ENCODE measurements around the gene HOXC5.

The HOXC5 gene

DNA sequence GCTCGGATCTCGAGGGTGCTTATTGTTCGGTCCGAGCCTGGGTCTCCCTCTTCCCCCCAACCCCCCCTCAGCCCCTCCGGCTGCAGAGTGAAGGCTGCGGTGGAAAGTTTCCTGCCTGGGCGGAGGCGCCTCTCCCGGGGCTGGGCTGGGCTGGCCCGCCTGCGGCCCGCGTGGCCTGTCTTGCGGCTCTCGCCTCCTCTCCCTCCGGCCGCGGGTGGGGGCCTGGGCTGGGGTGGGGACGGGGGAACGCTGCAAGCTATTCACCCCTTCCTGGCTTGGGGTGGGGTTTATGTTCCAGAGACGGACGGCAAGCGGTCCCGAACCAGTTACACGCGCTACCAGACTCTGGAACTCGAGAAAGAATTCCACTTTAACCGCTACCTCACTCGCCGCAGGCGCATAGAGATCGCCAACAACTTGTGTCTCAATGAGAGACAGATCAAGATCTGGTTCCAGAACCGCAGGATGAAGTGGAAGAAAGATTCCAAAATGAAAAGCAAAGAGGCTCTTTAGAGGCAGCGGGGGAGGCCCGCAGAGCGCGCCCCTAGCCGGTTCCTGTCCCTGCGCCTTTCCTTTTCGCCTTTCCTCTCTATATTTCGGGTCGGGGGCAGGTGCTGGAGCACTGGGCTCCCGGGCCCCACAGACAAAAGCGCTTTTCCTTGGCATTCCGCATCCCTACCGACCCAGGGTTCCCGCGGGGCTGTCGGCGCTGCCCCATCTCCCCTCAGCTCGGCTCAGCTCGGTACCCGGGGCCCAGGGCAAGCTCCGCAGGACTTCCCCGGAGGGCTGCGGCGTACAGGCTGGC is 1.3 kb downstream of the HOXC5 start:
- H3K9ac ChIP-seq (ENCODE audit: low read depth, low read length), result no peak overlapping the region
- no peak overlapping the region for H3K4me3 ChIP-seq (ENCODE audit: low read length)
- H3K27me3 ChIP-seq (ENCODE audit: insufficient read depth, low read length), result peaks cover 100% of the 10 kb centered on the region
- H3K9me3 ChIP-seq (ENCODE audit: insufficient read depth, low read depth, low read length), result peaks cover 5% of the 10 kb centered on the region; the same call in 1 of the 2 replicates
- no peak overlapping the region for H3K27ac ChIP-seq (ENCODE audit: low read length)
- no peaks in the 10 kb centered on the region for H3K4me1 ChIP-seq (ENCODE audit: insufficient read depth, low read length)
- H3K36me3 ChIP-seq (ENCODE audit: insufficient read depth, low read depth, low read length), result no peaks in the 10 kb centered on the region

DNA sequence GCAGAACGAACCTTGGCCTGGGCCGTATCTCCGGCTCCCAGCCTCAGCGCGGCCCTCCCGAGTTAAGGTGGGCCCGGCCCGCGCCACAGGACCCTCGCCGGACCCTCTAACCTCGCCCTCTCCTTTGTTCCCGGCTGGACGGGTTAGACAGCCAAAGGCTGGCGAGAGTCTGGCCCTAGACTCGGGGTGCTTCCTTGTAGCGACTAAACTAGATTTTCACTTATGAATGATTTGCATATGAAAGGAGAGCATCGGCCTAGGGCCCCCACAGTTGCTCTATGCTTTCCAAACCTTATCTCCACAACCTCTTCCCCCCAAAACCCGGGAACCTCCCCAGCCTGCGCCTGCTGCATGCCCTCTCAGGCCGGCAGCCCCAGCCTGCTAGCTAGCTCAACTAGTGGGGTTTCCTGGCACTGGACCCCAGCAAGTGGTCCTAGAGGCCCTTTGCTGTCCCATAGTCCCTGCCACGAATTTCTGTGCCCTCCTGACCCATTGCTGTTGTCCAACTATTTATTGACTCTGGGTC is 2.0 kb downstream of the HOXC5 start:
- no peak overlapping the region for H3K27ac ChIP-seq (ENCODE audit: low read length)
- peaks cover 100% of the 10 kb centered on the region for H3K27me3 ChIP-seq (ENCODE audit: insufficient read depth, low read length)
- no peaks in the 10 kb centered on the region for H3K36me3 ChIP-seq (ENCODE audit: insufficient read depth, low read depth, low read length)
- no peaks in the 10 kb centered on the region for H3K4me1 ChIP-seq (ENCODE audit: insufficient read depth, low read length)
- no peak overlapping the region for H3K4me3 ChIP-seq (ENCODE audit: low read length)
- H3K9ac ChIP-seq (ENCODE audit: low read depth, low read length), result no peak overlapping the region
- H3K9me3 ChIP-seq (ENCODE audit: insufficient read depth, low read depth, low read length), result peaks cover 9% of the 10 kb centered on the region

DNA sequence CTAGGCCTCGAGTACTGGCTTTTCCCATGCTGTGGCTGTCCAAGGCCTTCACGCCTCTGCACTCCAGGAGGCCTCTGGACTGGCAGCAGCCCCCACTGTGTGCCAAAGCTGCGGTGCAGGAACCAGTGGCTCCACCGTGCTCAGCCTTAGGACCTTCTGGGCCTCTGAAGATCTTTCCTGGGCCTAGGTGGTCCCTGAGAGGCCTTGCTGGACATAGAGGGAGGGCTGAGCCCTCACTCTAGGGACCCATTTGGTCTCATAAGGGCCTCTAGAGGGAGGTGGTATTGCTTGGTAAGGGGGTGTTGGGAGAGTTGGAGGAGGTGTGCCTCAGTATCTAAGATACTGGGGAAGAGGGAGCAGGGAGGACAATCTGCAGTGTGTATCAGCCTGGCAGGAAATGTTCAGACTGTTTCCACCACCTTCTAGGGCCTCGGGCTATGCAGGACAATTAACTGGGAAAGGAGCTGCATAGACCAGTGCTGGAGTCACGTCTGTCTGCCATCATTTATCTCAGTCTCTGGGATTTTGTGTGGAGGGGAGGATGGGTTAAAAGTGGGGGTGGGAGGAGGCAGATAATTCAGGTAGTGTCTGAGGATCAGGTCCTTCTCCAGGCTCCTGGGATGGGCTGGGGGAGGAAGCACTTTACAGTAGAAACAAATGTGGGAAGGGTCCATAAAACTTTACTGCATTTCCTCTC is 2.9 kb downstream of the HOXC5 start:
- no peak overlapping the region for H3K9ac ChIP-seq (ENCODE audit: low read depth, low read length)

DNA sequence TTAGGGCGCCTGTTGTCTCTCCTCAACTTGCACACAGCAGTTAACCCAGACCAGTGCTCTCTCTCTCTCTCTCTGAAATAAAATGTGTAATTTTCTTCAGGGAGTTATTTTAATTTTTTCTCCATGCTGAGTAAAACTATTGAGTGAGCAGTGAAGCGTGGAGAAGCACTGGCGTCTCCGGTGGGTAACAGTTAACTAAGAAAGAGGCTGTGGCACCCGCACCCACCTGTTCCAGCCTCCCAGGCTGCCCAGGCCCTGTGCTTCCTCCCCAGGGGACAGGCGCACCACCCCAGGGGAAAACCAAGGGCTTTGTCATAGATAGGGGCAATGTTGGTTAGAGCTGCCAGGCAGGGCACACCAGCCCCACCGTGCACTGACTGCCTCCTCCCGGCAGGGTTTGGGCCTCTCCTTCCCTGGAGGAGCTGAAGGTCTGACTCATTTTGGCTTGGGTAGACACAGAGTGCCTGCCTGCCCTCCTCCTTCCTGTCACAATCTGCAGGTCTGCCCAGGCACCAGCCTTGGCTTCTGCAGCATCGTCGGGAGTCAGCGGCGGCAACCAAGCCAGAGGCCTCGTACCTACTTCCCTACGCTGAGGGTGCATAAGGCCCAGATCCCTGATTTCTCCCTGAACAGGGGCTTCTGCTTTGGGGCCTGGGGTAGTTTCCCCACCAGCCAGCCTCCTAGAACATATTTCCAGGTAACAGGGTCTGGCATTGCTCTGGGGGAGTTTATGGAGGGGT is 3.9 kb downstream of the HOXC5 start:
- no peaks in the 10 kb centered on the region for H3K36me3 ChIP-seq (ENCODE audit: insufficient read depth, low read depth, low read length)
- H3K9ac ChIP-seq (ENCODE audit: low read depth, low read length), result no peak overlapping the region
- peaks cover 100% of the 10 kb centered on the region for H3K27me3 ChIP-seq (ENCODE audit: insufficient read depth, low read length)
- no peaks in the 10 kb centered on the region for H3K4me1 ChIP-seq (ENCODE audit: insufficient read depth, low read length)
- peaks cover 12% of the 10 kb centered on the region for H3K9me3 ChIP-seq (ENCODE audit: insufficient read depth, low read depth, low read length)
- H3K4me3 ChIP-seq (ENCODE audit: low read length), result no peak overlapping the region
- no peak overlapping the region for H3K27ac ChIP-seq (ENCODE audit: low read length)

More for the DNA sequence above, 2.9 kb downstream of the HOXC5 start:
- no peaks in the 10 kb centered on the region for H3K36me3 ChIP-seq (ENCODE audit: insufficient read depth, low read depth, low read length)
- H3K4me1 ChIP-seq (ENCODE audit: insufficient read depth, low read length), result no peaks in the 10 kb centered on the region
- peaks cover 100% of the 10 kb centered on the region for H3K27me3 ChIP-seq (ENCODE audit: insufficient read depth, low read length)
- H3K27ac ChIP-seq (ENCODE audit: low read length), result no peak overlapping the region
- H3K4me3 ChIP-seq (ENCODE audit: low read length), result no peak overlapping the region
- H3K9me3 ChIP-seq (ENCODE audit: insufficient read depth, low read depth, low read length), result peaks cover 12% of the 10 kb centered on the region

DNA sequence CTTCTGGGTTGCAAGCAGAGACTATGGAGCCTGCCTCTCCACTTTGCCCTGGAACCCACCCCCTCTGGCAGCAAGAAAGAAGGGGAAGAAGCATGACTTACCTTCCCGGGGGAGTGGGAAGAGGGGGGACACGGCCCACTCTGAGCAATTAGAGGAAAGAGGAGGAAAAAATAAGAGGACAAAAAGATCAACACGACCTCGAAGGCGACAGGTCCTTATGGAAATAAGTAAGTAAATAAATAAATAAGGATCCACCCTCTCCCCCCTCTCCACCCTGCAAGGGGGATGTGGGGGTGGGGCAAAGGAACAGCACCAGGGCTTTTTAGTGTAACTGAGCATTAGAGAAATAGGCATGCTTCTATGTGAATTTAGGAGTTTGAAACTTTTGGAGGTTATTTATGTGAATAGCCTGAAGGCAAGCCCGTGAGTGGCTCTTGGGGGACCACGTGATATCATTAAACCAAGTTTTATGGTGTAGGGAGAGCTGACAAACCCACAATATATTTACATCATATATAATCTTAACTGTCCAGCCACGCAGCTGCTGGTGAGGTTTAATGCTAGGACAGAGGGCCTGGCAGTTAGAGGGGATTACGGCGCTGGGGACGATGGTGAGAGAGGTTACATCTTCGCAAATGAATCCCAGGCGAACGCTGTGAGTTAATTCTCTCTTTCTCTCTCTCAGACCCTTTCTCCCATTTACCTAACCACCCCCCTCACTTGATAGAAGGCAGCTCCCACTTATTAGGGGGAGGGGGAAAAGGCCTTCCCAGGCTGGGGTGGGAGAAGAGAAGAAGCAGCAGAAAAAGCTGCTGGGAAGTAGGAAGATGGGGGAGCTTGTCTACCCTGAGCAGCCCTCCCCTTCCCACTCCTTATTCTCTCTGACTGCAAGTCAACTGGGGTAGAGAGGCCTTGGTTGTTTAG is 4.8 kb downstream of the HOXC5 start:
- Histone ChIP-seq H3K4me3 (ENCODE audit: low read length) (no peak overlapping the region), H3K4me1 (ENCODE audit: insufficient read depth, low read length) (no peaks in the 10 kb centered on the region), H3K36me3 (ENCODE audit: insufficient read depth, low read depth, low read length) (no peaks in the 10 kb centered on the region), H3K9ac (ENCODE audit: low read depth, low read length) (no peak overlapping the region), H3K27ac (ENCODE audit: low read length) (no peak overlapping the region), H3K9me3 (ENCODE audit: insufficient read depth, low read depth, low read length) (peaks cover 12% of the 10 kb centered on the region), H3K27me3 (ENCODE audit: insufficient read depth, low read length) (peaks cover 100% of the 10 kb centered on the region)

DNA sequence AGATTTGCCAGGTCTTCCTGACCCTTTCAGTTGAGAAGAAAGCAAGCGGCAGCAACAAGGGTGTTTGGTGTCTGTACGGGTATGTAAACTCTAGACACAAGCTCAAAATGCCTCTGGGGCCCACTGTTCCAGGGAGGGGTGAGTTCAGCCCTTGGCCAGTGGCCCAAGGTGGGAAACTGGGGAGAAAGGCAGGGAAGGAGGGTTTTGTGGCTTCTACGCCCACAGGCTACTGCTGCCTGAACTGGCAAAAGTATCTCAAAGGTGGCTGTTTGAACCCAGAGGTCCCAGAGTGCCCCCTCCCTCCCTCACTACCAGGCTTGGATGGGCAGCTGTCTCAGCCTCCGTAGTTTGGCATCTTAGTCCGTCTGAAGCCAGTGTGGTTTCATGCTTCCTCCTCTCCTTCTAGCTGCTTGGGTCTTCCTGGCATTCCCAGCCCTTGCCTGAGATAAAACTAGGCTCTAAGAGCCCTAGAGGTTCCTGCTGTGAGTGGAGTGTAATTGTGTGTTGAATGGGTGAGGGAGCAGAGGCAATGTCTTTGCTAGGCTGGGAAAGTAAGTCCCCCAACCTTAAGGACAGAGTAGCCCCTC is 5.5 kb downstream of the HOXC5 start:
- Histone ChIP-seq H3K36me3 (ENCODE audit: insufficient read depth, low read depth, low read length) (no peaks in the 10 kb centered on the region), H3K4me3 (ENCODE audit: low read length) (no peak overlapping the region), H3K9ac (ENCODE audit: low read depth, low read length) (no peak overlapping the region), H3K4me1 (ENCODE audit: insufficient read depth, low read length) (no peaks in the 10 kb centered on the region), H3K27me3 (ENCODE audit: insufficient read depth, low read length) (peaks cover 100% of the 10 kb centered on the region), H3K27ac (ENCODE audit: low read length) (no peak overlapping the region), H3K9me3 (ENCODE audit: insufficient read depth, low read depth, low read length) (peaks cover 12% of the 10 kb centered on the region)

DNA sequence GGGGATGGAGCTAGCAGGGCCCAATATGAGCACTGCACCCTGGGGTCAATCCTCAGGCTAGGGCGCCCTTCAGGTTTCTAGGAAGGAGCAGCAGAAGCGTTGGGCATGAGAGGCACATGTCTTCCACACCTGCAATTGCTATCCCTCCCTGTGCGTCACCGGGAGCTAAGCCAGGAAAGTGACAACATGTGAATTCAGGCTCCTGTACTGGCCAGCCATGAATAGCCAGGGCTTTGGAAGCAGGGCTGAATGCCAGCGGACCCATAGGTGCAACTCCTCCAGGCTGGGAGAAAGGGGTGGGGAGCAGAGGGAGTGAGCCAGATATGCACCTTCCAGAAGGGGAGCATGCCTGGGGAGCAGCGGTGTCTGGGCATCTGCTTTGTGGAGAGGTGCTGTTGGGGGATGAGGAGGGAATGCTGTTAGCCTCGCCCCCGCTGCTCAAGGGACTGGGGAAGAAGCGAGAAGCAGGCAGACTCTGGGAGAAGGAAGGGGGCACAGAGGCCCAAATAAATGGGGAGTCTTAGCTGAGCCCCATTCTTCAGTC is 6.1 kb downstream of the HOXC5 start:
- no peaks in the 10 kb centered on the region for H3K36me3 ChIP-seq (ENCODE audit: insufficient read depth, low read depth, low read length)
- no peak overlapping the region for H3K9ac ChIP-seq (ENCODE audit: low read depth, low read length)
- no peak overlapping the region for H3K27ac ChIP-seq (ENCODE audit: low read length)
- H3K4me3 ChIP-seq (ENCODE audit: low read length), result no peak overlapping the region
- H3K27me3 ChIP-seq (ENCODE audit: insufficient read depth, low read length), result peaks cover 100% of the 10 kb centered on the region
- H3K9me3 ChIP-seq (ENCODE audit: insufficient read depth, low read depth, low read length), result peaks cover 12% of the 10 kb centered on the region
- H3K4me1 ChIP-seq (ENCODE audit: insufficient read depth, low read length), result no peaks in the 10 kb centered on the region

DNA sequence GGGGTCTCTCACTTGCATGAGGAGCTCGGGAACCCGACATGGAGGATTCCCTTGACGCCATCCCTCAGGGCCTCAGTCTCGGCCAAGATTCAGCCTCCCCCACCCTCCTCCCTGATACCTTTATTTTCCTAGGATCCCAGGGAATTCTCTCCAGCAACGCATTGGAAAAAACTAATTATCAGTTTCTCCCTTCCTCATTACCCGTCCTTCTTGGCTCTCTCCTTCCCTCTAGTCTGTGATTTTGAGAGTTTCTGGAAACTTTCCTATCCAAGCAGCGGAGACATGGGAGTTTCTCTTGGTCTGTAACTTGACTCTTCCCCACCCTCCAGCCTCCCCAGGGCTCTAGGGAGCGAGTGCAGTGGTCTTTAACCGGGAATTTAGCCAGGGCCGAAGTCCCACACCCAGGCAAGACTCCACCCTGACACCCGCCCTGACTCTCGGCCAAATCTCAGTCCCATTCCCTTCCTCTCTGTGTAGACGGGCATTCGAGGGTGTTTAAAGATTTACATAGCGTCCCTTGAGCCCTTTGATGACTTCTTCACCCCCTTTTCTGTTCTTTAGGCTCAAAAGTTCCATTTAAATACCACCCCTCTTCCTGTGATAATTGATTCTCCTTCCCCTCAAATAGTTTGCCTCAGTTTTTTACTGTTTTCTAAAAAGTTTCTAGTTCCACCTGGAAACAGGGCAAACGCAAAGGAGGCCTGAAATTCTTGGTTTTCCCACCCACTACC is 6.7 kb downstream of the HOXC5 start:
- peaks cover 100% of the 10 kb centered on the region for H3K27me3 ChIP-seq (ENCODE audit: insufficient read depth, low read length)
- H3K9me3 ChIP-seq (ENCODE audit: insufficient read depth, low read depth, low read length), result peaks cover 12% of the 10 kb centered on the region
- no peak overlapping the region for H3K9ac ChIP-seq (ENCODE audit: low read depth, low read length)
- no peak overlapping the region for H3K27ac ChIP-seq (ENCODE audit: low read length)
- no peaks in the 10 kb centered on the region for H3K4me1 ChIP-seq (ENCODE audit: insufficient read depth, low read length)
- no peak overlapping the region for H3K4me3 ChIP-seq (ENCODE audit: low read length)
- no peaks in the 10 kb centered on the region for H3K36me3 ChIP-seq (ENCODE audit: insufficient read depth, low read depth, low read length)

DNA sequence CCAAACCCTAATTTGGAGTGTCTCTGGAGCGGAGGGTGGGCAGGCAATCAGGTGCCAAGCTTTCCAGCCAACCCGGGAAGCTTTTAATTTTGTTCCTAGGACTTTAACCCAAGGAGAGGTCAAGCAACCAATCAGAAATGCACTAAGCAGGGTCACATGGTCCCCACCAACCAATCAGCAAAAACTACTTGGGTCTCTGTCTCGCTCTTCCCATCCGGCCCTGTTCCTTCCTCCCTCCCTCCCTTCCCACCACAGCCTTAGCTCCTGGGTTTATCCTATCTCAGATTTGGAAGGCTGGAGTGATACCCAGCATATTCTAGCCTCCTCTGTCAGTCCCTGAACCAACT is 7.3 kb downstream of the HOXC5 start:
- Histone ChIP-seq H3K27ac (ENCODE audit: low read length) (no peak overlapping the region), H3K9me3 (ENCODE audit: insufficient read depth, low read depth, low read length) (peaks cover 8% of the 10 kb centered on the region), H3K9ac (ENCODE audit: low read depth, low read length) (no peak overlapping the region), H3K4me1 (ENCODE audit: insufficient read depth, low read length) (no peaks in the 10 kb centered on the region), H3K4me3 (ENCODE audit: low read length) (no peak overlapping the region), H3K27me3 (ENCODE audit: insufficient read depth, low read length) (peaks cover 100% of the 10 kb centered on the region), H3K36me3 (ENCODE audit: insufficient read depth, low read depth, low read length) (no peaks in the 10 kb centered on the region)

DNA sequence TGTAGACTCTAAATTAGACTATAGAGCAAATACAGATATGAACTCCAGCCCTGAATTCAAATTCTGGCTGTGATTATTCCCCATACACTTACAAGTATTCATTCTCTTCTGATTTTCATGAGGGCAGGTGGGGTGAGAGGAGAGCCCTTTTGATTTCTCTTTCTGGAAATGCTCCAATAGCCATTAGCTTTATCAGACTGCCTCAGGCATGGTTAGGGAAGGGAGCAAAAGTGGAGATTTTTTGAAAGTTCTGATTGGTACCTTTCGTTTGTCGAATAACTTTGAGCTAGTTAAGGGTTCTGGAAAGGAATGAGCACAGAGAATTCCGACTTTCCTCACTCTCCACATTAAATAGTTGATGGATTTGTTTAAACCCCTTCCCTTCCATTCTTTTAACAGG is 7.8 kb downstream of the HOXC5 start:
- H3K4me1 ChIP-seq (ENCODE audit: insufficient read depth, low read length), result no peaks in the 10 kb centered on the region
- no peak overlapping the region for H3K9ac ChIP-seq (ENCODE audit: low read depth, low read length)
- no peak overlapping the region for H3K27ac ChIP-seq (ENCODE audit: low read length)
- H3K36me3 ChIP-seq (ENCODE audit: insufficient read depth, low read depth, low read length), result no peaks in the 10 kb centered on the region
- H3K4me3 ChIP-seq (ENCODE audit: low read length), result no peak overlapping the region
- peaks cover 7% of the 10 kb centered on the region for H3K9me3 ChIP-seq (ENCODE audit: insufficient read depth, low read depth, low read length)
- peaks cover 100% of the 10 kb centered on the region for H3K27me3 ChIP-seq (ENCODE audit: insufficient read depth, low read length)
